ENCODE results near the gene RFX6.

Gene RFX6

DNA sequence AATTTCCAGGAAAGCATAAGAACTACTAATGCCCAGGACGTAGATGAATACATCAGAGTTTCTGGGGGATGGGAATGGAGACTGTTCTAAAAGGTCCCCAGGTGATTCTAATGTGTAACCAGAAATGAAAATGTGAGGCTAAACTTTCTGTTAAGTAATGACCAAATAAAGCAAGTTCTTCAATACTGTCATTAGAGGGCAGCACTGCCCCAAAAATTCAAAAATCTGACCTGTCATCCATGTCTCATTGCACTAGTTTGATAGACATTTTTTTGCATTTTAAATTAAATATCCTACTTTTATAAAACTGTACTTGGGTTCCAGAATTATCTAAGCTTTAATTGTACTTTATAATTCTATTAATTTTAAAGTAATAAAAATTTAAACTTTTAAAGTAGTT, 94.9 kb downstream of the RFX6 start:
- no peak for DNase-seq (ENCODE audit: low read depth in 2 of 2)

DNA sequence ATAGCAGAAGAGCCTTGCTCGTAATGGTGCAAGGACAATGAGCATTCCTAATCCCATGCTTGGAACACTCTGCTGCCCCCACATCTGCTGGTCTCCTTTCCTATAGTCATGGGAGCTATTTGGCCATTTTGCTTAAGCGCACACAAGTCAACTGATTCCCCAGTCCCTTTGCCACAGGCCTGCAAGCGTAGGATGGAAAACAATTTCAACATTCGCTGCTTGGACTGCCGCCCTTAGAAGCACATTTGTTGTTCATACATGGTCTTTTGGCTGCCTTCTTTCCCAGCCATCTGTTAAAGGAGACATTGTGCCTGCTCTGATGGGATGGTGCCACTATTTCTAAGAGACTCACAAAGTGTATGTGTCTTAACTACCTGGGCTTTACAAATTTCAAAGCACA, 96.9 kb downstream of the RFX6 start:
- DNase-seq (ENCODE audit: low read depth in 2 of 2), result no peak

DNA sequence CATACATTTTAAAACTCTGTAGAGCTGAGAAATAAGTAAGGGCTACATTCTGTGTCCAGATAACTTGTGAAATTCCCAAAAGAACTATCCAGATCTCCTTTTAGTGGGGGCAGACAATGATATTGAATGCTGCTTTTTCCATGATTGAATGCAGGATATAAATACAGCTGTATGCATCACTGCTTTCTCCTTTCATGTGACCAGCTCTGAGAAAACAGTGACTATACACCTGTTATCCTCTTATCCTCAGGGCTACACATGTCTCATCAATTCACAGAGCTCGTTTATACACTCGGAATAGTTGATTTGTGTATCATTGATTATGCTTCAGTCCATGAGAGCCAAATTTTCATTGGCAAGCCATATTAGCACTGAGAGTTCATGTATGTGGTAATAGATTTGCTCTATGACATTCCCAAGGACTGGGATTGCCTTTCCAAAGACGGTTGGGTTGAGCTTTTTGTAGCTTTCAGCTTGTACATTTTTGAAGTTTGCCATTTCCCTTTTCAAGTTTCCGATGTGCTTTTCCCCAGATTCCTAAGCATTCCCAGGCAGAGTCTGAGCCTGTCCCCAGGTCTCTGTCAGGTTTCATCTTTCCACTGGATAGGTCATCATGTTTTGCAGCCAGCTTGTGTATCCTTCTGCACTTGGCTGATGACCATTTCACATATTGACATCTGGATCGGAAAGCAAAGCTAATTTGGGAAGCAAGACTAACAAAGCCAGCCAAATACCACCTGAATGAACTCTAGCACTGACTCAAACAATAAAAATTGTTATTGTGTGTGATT, 97.7 kb downstream of the RFX6 start:
- DNase-seq (ENCODE audit: low read depth in 2 of 2), result no peak

DNA sequence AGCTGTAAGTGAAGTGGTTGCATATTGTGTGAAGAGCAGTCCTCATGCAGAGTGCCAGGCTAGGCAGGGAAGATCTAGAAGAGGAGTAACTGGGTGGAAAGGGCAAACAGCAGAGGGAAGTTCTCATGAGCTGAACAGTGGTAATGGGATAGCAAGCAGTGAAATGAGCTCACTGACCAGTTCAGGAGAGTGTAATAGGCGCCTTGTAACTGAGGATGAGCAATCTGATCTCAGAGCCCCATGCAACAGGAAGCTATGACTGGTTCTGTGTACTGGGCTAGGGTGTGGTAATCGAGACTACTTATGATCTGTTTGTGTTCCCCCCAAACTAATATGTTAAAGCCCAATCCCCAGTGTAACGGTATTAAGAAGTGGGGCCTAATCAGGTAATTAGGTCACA, 98.6 kb downstream of the RFX6 start:
- DNase-seq (ENCODE audit: low read depth in 2 of 2), result no peak

DNA sequence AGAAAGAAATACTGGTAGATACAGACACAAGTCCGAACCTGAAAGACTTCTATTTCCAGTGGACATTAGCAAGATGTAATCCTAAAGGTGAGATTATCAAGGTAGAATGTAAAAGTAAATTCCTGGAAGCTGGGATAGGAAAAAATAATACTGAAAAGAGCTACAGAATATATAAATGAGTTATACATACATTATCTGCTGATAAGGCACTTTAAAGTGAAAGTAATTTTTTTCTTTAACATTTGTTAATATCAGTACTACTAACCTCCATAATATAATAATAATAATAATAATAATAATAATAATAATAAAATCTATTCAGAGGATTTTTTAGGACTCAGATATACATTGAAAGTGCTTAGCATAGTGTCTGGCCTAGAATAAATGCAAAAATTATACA, 102.5 kb downstream of the RFX6 start:
- no peak for DNase-seq (ENCODE audit: low read depth in 2 of 2)

Data from stimulated activated CD8-positive, alpha-beta memory T cell treated with anti-CD3 and anti-CD28 coated beads, Interleukin-7, amount 100 ng/mL, for 4 hours (primary cell).